ENCODE results near the gene SLC16A4. TPM values are rescaled to one million over a fixed set of nuclear protein-coding genes. Genes with fewer than 3 reads are reported as not detected.

Gene SLC16A4
- total RNA-seq, 1 experiment from 2014 or later, result 47.6 TPM

GRCh38 chr1:110360431-110360830 lies 30.4 kb downstream of the SLC16A4 start:
- DNase-seq (ENCODE audit: low read depth), result no peak

DNA sequence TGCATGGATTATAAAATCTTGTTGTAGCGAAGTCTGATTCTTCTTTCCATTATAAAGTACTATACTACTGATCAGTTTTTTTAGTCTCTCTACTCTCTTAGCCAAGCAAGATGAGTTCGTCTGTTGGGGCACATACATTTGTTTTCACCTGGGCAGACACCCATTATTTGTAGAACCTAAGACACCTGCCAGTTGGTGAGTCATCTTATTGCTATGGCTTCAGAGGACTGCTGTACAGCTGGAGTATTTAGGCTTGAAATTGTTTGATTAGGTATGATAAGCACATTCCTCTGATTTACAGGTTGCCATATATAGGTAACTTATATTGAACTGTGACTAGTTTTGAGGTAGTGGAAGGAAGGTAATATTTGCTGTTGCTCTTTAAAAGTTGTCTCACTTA lies 34.4 kb downstream of the SLC16A4 start:
- peak; percentile 19 for DNase-seq (ENCODE audit: low read depth)

DNA sequence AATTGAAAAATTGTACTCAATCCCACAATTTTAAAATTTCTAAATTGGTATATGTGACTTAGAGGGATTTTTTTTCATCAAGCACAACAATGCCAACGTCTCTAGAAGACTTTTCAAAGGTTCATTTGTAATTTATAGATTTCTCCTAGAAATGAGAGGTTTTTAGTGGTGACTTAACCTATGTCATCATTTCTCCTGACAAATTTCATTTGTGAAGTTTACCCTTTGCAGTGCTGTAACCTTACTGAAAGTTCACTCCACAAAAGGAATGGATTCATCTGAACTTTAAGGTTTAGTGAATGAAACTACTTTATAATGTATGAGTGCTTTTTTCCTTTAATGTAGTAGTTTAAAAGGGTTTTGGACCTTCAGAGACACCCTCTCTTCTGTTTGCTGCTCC lies 35.5 kb downstream of the SLC16A4 start:
- DNase-seq (ENCODE audit: low read depth), result no peak

DNA sequence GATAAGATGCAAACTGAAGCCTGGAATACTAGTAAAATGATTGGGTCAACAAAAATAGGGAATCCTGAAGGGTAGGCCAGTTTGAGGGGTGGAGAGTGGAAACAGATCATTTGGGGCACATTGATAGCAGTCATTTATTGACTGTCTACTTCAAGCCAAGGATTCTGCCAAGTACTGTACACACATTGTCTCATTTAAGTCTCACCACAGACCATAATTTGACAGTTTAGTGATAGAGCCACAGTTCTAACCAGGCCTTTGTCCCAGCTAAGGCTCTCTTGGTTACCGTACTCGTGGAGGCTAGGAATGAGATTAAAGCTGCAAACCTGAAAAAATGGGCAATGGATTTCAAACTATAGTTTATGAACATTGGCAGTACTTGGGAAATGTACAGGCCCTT lies 40.5 kb downstream of the SLC16A4 start:
- no peak for DNase-seq (ENCODE audit: low read depth)

DNA sequence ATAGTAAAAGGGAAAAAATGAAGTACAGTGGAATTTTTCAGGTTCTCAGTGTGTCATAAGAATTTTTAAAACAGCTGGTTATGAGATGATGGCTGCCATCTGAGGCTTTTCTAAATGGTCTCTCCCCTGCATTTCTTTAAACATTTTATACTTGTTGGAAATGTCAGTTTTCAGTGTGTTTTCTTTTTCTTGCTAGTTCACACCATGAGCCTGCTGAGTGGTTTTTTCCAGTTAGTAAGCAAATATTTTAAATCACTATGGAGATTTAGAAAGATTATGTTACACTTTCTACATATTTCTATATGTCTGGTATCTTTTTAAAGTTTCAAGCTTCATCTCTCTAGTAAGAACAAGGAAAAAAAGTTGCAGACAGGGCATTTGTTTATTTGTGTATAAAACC lies 42.1 kb downstream of the SLC16A4 start:
- DNase-seq (ENCODE audit: low read depth), result no peak

- DNase-seq (ENCODE audit: low read depth), result no peak
Measured at GRCh38 chr1:110348050-110348449, 42.8 kb downstream of the SLC16A4 start.

- no peak for DNase-seq (ENCODE audit: low read depth)
Measured at GRCh38 chr1:110347182-110347893, 43.5 kb downstream of the SLC16A4 start.

DNA sequence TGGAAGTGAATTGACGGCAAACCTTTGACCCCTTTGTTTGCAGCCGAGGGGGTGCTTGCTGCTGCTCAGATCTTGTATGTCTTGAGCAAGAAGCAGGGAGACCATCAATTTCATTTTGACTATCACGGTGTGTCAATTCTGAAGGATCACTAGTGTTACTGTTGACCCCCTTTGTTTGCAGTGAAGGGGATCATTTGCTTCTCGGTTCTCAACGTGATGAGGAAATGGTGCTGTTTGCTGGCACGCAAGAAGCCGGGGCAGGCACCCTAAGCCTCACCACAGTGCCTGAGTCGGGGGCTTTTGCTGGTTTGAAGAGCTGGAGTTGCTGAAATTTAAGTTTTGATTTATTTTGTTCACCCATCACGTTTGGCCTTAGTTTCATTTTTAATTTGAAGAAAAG lies 44.1 kb downstream of the SLC16A4 start:
- DNase-seq (ENCODE audit: low read depth), result no peak

- no peak for DNase-seq (ENCODE audit: low read depth)
Measured at GRCh38 chr1:110345480-110345879, 45.3 kb downstream of the SLC16A4 start.

GRCh38 chr1:110344152-110344551 lies 46.7 kb downstream of the SLC16A4 start:
- no peak for DNase-seq (ENCODE audit: low read depth)

GRCh38 chr1:110343249-110343648 lies 47.6 kb downstream of the SLC16A4 start:
- no peak for DNase-seq (ENCODE audit: low read depth)

- DNase-seq (ENCODE audit: low read depth), result no peak
Measured at GRCh38 chr1:110341872-110342331, 48.9 kb downstream of the SLC16A4 start.

DNA sequence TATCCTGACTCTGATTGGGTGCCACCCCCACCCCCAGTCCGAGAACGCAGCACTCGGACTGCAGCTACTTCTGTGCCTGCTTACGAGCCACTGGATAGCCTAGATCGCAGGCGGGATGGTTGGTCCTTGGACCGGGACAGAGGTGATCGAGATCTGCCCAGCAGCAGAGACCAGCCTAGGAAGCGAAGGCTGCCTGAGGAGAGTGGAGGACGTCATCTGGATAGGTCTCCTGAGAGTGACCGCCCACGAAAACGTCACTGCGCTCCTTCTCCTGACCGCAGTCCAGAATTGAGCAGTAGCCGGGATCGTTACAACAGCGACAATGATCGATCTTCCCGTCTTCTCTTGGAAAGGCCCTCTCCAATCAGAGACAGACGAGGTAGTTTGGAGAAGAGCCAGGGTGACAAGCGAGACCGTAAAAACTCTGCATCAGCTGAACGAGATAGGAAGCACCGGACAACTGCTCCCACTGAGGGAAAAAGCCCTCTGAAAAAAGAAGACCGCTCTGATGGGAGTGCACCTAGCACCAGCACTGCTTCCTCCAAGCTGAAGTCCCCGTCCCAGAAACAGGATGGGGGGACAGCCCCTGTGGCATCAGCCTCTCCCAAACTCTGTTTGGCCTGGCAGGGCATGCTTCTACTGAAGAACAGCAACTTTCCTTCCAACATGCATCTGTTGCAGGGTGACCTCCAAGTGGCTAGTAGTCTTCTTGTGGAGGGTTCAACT lies 49.5 kb downstream of the SLC16A4 start:
- DNase-seq (ENCODE audit: low read depth), result no peak

DNA sequence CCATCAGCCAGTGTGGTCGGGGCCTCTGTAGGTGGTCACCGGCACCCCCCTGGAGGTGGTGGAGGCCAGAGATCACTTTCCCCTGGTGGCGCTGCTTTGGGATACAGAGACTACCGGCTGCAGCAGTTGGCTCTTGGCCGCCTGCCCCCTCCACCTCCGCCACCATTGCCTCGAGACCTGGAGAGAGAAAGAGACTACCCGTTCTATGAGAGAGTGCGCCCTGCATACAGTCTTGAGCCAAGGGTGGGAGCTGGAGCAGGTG lies 50.7 kb downstream of the SLC16A4 start:
- no peak for DNase-seq (ENCODE audit: low read depth)

GRCh38 chr1:110339407-110340206 lies 51.2 kb downstream of the SLC16A4 start:
- peak; percentile 49 for DNase-seq (ENCODE audit: low read depth)

DNA sequence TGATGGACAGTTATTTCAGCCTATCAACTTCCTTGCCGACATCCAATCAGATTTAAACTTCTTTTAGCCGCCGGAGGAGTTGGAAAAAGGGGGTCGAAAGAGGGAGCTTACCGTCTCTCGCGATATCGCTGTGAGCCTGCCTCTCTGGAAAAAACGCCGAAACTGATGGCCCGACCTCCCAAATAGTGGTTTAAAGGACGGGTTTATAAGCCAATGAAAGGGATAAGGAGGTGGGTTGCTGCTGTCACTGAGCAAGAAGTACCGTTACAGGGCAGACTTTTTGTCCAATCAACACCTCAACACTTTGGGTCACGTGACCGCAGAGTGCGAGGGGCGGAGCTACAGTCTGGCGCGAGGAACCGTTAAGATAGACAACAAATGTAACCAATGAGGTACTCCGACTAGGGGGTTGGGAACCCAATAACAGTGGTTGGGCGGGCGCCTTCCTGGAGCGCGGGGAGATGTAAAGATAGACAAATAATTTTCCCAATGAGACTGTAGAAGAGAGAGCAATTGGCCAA lies 51.9 kb downstream of the SLC16A4 start, which contains the start of gene RBM15:
Gene RBM15 (plus strand): TSS at position 492 of the 521 bp plus-strand sequence. CDS start 29 bp downstream, at position 521.
- peak; percentile 100 for DNase-seq (ENCODE audit: low read depth)

DNA sequence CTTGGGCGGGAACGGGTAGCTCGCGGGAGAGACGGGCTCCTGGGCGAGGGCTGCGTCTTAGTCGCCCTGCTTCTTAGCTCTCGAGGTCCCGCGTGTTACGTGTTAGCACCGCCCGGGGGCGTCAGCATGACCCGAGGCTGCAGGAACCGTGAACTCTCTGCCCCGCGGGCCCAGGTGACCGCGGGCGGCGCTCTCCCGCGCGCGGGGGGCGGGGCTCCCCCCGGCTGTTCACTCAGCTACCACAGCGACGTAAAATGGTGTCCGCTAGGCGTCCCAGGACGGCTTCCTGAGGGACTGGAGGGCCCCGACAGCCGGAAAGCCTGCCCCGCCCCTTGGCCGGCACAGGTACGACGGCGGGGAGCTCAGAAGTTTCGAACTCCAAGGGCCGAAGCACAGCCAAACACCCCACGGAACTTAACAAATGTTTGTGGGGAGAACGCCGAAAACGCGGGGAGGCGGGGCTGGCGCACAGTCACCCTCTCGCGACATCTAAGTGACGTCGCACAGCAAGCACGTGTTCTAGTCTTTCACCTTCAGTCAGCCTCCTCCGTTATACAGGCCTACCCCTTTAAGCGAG lies 52.4 kb downstream of the SLC16A4 start:
- DNase-seq (ENCODE audit: low read depth), result no peak

DNA sequence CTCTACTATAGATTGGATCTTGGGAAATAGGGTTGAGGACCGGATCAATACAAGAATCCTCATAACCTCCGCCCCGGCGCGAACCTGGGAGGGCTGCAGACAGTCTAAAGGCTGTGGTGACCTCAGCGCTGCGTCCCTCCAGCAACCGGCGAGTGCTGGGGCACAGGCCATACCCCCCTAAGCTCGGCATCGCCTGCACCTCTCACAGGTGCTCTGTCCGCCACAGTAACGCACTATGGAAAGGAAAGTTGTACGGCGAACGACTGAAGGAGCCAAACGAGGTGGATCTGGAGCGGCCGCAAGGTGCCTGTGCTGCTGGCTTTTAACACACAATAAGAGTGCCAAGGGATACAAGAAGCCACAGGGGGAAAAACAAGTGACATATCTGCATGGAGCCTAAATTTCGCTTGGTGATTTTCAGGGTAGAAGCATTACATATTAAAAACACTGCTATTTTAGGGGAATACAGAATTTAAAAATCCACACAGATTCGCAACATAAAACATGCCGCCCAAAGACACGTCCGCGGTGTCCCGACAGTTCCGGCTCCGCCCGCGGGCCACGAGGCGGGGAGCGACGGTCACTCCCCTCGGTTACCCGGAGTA lies 53.0 kb downstream of the SLC16A4 start:
- no peak for DNase-seq (ENCODE audit: low read depth)

- DNase-seq (ENCODE audit: low read depth), result peak; percentile 91
Measured at GRCh38 chr1:110336300-110337039, 54.4 kb downstream of the SLC16A4 start.

DNA sequence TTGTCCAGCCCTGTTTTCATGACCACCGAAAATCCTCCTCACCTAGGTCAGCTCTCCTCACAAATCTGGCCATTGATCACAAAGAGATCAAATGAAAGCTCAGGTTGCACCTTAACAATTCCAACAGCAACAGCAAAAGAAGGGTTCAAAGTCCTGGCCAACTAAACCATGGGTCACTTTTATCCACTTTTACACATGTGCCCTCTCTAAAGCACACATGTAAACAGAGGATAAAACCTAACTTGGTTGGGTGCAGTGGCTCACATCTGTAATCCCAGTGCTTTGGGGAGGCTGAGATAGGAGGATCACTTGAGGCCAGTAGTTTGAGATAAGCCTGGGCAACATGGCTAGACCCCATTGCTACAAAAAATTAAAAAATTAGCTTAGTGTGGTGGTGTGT lies 55.6 kb downstream of the SLC16A4 start:
- no peak for DNase-seq (ENCODE audit: low read depth)

DNA sequence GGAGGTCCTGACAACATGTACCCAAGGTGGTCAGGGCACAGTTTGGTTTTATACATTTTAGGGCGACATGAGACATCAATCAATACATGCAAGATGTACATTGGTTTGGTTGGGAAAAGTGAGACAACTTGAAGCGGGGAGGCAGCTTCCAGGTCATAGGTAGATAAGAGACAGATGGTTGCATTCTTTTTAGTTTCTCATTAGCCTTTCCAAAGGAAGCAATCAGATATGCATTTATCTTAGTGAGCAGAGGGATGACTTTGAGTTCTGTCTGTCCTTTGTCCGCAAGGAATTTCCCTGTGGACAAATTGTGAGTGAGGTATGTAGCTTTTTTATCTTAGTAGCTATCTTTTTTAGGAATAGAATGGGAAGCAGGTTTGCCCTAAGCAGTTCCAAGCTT lies 62.1 kb downstream of the SLC16A4 start:
- no peak for DNase-seq (ENCODE audit: low read depth)

Measured in M059J (cell line).